Measurements from ENCODE around the gene CNN2. TPM values are rescaled to one million over a fixed set of nuclear protein-coding genes. Genes with fewer than 3 reads are reported as not detected.

Gene CNN2
- total RNA-seq, 1 experiment from 2014 or later: 151 TPM

- peak overlapping the region; percentile 86 for H3K4me3 Mint-ChIP-seq (ENCODE audit: low read depth, unreplicated experiment)
- BruUV-seq (replicated peaks): no TSS peak
- no peaks in the 10 kb centered on the region for H3K9me3 Mint-ChIP-seq (ENCODE audit: low read depth, unreplicated experiment)
- CTCF ChIA-PET: interaction anchor here (0.7 to 1.2 kb wide), 2 partner anchors 10 to 38 kb away, joined by 3 to 13 read pairs; no protein-coding TSS in a partner anchor
- peaks cover 9% of the 10 kb centered on the region for H3K4me1 Mint-ChIP-seq (ENCODE audit: low read depth, unreplicated experiment)
- H3K36me3 Mint-ChIP-seq (ENCODE audit: insufficient read depth, unreplicated experiment): peaks cover 65% of the 10 kb centered on the region
- no peaks in the 10 kb centered on the region for H3K27me3 Mint-ChIP-seq (ENCODE audit: unreplicated experiment)
- peak overlapping the region; percentile 81 for H3K27ac Mint-ChIP-seq (ENCODE audit: unreplicated experiment)
- no peak for DNase-seq
- TF ChIP-seq, protein P1, sequence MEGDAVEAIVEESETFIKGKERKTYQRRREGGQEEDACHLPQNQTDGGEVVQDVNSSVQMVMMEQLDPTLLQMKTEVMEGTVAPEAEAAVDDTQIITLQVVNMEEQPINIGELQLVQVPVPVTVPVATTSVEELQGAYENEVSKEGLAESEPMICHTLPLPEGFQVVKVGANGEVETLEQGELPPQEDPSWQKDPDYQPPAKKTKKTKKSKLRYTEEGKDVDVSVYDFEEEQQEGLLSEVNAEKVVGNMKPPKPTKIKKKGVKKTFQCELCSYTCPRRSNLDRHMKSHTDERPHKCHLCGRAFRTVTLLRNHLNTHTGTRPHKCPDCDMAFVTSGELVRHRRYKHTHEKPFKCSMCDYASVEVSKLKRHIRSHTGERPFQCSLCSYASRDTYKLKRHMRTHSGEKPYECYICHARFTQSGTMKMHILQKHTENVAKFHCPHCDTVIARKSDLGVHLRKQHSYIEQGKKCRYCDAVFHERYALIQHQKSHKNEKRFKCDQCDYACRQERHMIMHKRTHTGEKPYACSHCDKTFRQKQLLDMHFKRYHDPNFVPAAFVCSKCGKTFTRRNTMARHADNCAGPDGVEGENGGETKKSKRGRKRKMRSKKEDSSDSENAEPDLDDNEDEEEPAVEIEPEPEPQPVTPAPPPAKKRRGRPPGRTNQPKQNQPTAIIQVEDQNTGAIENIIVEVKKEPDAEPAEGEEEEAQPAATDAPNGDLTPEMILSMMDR (IDR thresholded peaks at IDR 0.05; ENCODE audit: unreplicated experiment): no peak
- intact Hi-C loops (cut with micrococcal nuclease; ENCODE audit: unreplicated experiment): no loop called here
Observed at GRCh38 chr19:1038978-1039645, 12.7 kb downstream of the CNN2 start.

- Mint-ChIP-seq H3K27me3 (ENCODE audit: unreplicated experiment) (no peaks in the 10 kb centered on the region), H3K27ac (ENCODE audit: unreplicated experiment) (peak within 1 kb of the TSS; percentile 81), H3K4me1 (ENCODE audit: low read depth, unreplicated experiment) (peaks cover 9% of the 10 kb centered on the region), H3K36me3 (ENCODE audit: insufficient read depth, unreplicated experiment) (peaks cover 64% of the 10 kb centered on the region), H3K4me3 (ENCODE audit: low read depth, unreplicated experiment) (peak within 1 kb of the TSS; percentile 86), H3K9me3 (ENCODE audit: low read depth, unreplicated experiment) (no peaks in the 10 kb centered on the region)
- intact Hi-C loops (cut with micrococcal nuclease; ENCODE audit: unreplicated experiment): no loop called here
- CTCF ChIA-PET: interaction anchor here (0.6 to 1.2 kb wide), 3 partner anchors 11 to 39 kb away, joined by 3 to 13 read pairs (median 4); partner anchors contain the start of gene CNN2
- TF ChIP-seq, protein P1 (IDR thresholded peaks at IDR 0.05; ENCODE audit: unreplicated experiment): no peak
- BruUV-seq (replicated peaks): no TSS peak
- DNase-seq: peak; percentile 98
Observed at GRCh38 chr19:1039646-1040475, 13.5 kb downstream of the CNN2 start, which contains the start of gene ABCA7. ABCA7 (plus strand) TSS chr19:1040107; CDS start chr19:1041362, 1,255 bp downstream.

- Mint-ChIP-seq H3K27ac (ENCODE audit: unreplicated experiment) (peak overlapping the region; percentile 81), H3K4me3 (ENCODE audit: low read depth, unreplicated experiment) (peak overlapping the region; percentile 86), H3K4me1 (ENCODE audit: low read depth, unreplicated experiment) (peaks cover 9% of the 10 kb centered on the region), H3K27me3 (ENCODE audit: unreplicated experiment) (no peaks in the 10 kb centered on the region), H3K36me3 (ENCODE audit: insufficient read depth, unreplicated experiment) (peaks cover 58% of the 10 kb centered on the region), H3K9me3 (ENCODE audit: low read depth, unreplicated experiment) (no peaks in the 10 kb centered on the region)
- TF ChIP-seq, protein P1 (IDR thresholded peaks at IDR 0.05; ENCODE audit: unreplicated experiment): no peak
- no TSS peak for BruUV-seq (replicated peaks)
- CTCF ChIA-PET: no interaction called here
- peak; percentile 86 for DNase-seq
- intact Hi-C loops (cut with micrococcal nuclease; ENCODE audit: unreplicated experiment): no loop called here
Observed at GRCh38 chr19:1040476-1041271, 14.3 kb downstream of the CNN2 start.

GRCh38 chr19:1041272-1041834, 14.9 kb downstream of the CNN2 start:
- TF ChIP-seq, protein P1 (IDR thresholded peaks at IDR 0.05; ENCODE audit: unreplicated experiment): no peak
- no peaks in the 10 kb centered on the region for H3K27me3 Mint-ChIP-seq (ENCODE audit: unreplicated experiment)
- no peak for DNase-seq
- peaks cover 9% of the 10 kb centered on the region for H3K4me1 Mint-ChIP-seq (ENCODE audit: low read depth, unreplicated experiment)
- H3K27ac Mint-ChIP-seq (ENCODE audit: unreplicated experiment): peak overlapping the region; percentile 81
- CTCF ChIA-PET: interaction anchor here (0.6 kb wide), 1 partner anchor 54 kb away, joined by 6 read pairs; no protein-coding TSS in a partner anchor
- H3K9me3 Mint-ChIP-seq (ENCODE audit: low read depth, unreplicated experiment): no peaks in the 10 kb centered on the region
- BruUV-seq (replicated peaks): no TSS peak
- H3K36me3 Mint-ChIP-seq (ENCODE audit: insufficient read depth, unreplicated experiment): peaks cover 51% of the 10 kb centered on the region
- intact Hi-C loops (cut with micrococcal nuclease; ENCODE audit: unreplicated experiment): no loop called here
- peak overlapping the region; percentile 86 for H3K4me3 Mint-ChIP-seq (ENCODE audit: low read depth, unreplicated experiment)
